Measurements from ENCODE around the gene WDR1.

Gene WDR1

GRCh38 chr4:10093271-10093621 lies 23.4 kb downstream of the WDR1 start:
- peaks cover 77% of the 10 kb centered on the region for H3K36me3 Mint-ChIP-seq (ENCODE audit: low read depth)
- H3K27ac Mint-ChIP-seq: peak overlapping the region in 2 of 3 experiments; percentile 90 to 96
- H3K27me3 Mint-ChIP-seq (ENCODE audit: low read depth): no peaks in the 10 kb centered on the region
- H3K4me3 Mint-ChIP-seq: peak overlapping the region in 1 of 3 experiments; percentile 43
- TF ChIP-seq CTCF (IDR thresholded peaks at IDR 0.05; ENCODE audit: unreplicated experiment in 3 of 3): no peak
- H3K4me1 Mint-ChIP-seq: peaks cover 49% of the 10 kb centered on the region
- H3K9me3 Mint-ChIP-seq: no peaks in the 10 kb centered on the region

GRCh38 chr4:10092481-10093270 lies 23.9 kb downstream of the WDR1 start:
- Mint-ChIP-seq H3K4me1 (peaks cover 44% of the 10 kb centered on the region), H3K4me3 (peak overlapping the region in 2 of 3 experiments; percentile 40 to 51)
- TF ChIP-seq CTCF (IDR thresholded peaks at IDR 0.05; ENCODE audit: unreplicated experiment in 3 of 3): no peak

GRCh38 chr4:10091531-10092181 lies 24.9 kb downstream of the WDR1 start:
- H3K4me1 Mint-ChIP-seq: peaks cover 33% of the 10 kb centered on the region
- H3K27me3 Mint-ChIP-seq (ENCODE audit: low read depth): no peaks in the 10 kb centered on the region
- peak overlapping the region in 2 of 3 experiments; percentile 55 to 58 for H3K27ac Mint-ChIP-seq
- H3K4me3 Mint-ChIP-seq: no peak overlapping the region
- no peaks in the 10 kb centered on the region for H3K9me3 Mint-ChIP-seq
- TF ChIP-seq CTCF (IDR thresholded peaks at IDR 0.05; ENCODE audit: unreplicated experiment in 3 of 3): no peak
- peaks cover 75% of the 10 kb centered on the region for H3K36me3 Mint-ChIP-seq (ENCODE audit: low read depth)

More at GRCh38 chr4:10092481-10093270, 23.9 kb downstream of the WDR1 start:
- Mint-ChIP-seq H3K27me3 (ENCODE audit: low read depth) (no peaks in the 10 kb centered on the region), H3K27ac (peak overlapping the region; percentile 67 to 93 (median 90)), H3K9me3 (no peaks in the 10 kb centered on the region), H3K36me3 (ENCODE audit: low read depth) (peaks cover 77% of the 10 kb centered on the region)

- peak overlapping the region in 2 of 3 experiments; percentile 48 to 94 for H3K27ac Mint-ChIP-seq
- TF ChIP-seq CTCF (IDR thresholded peaks at IDR 0.05; ENCODE audit: unreplicated experiment in 3 of 3): no peak
These were observed 25.9 kb downstream of the WDR1 start for GRCh38 chr4:10090467-10091250.

GRCh38 chr4:10089346-10089745 lies 27.3 kb downstream of the WDR1 start:
- Mint-ChIP-seq H3K4me1 (peaks cover 36% of the 10 kb centered on the region), H3K4me3 (no peak overlapping the region), H3K36me3 (ENCODE audit: low read depth) (peaks cover 85% of the 10 kb centered on the region), H3K27me3 (ENCODE audit: low read depth) (no peaks in the 10 kb centered on the region), H3K27ac (peak overlapping the region; percentile 48 to 94 (median 87)), H3K9me3 (no peaks in the 10 kb centered on the region)
- peak; percentile 32 to 33 (median 32) for TF ChIP-seq CTCF (IDR thresholded peaks at IDR 0.05; ENCODE audit: unreplicated experiment in 3 of 3)

More at GRCh38 chr4:10090467-10091250, 25.9 kb downstream of the WDR1 start:
- H3K4me3 Mint-ChIP-seq: no peak overlapping the region
- peaks cover 79% of the 10 kb centered on the region for H3K36me3 Mint-ChIP-seq (ENCODE audit: low read depth)
- H3K4me1 Mint-ChIP-seq: peaks cover 26% of the 10 kb centered on the region
- no peaks in the 10 kb centered on the region for H3K27me3 Mint-ChIP-seq (ENCODE audit: low read depth)
- H3K9me3 Mint-ChIP-seq: no peaks in the 10 kb centered on the region
